K562 (cell line): ENCODE data around the gene NHLRC2. TPM values are rescaled to one million over a fixed set of nuclear protein-coding genes. Genes with fewer than 3 reads are reported as not detected.

Source experiments
- ATF6 ChIP-seq: sonication (generic); formaldehyde crosslinking; IDR thresholded peaks from 2 replicates; pipeline ENCODE4 v1.4.0; 2020; ENCODE audit warnings: mild to moderate bottlenecking, missing genetic modification reagents
- CEBPB ChIP-seq: fragments of 450-650 bp; IDR thresholded peaks from 2 replicates; pipeline ENCODE4 v1.6.1; 2016; ENCODE audit warnings: missing genetic modification characterization, missing compliant biosample characterization
- FOXM1 ChIP-seq, 2 experiments: fragments of 450-650 bp in 1 of 2; sonication (generic) in 1 of 2; formaldehyde crosslinking in 1 of 2; IDR thresholded peaks; 2 replicates each; pipeline versions ENCODE4 v1.6.1 to v1.9.0; 2017 to 2022; ENCODE audit warnings: low read depth in 2 of 2, mild to moderate bottlenecking in 2 of 2, missing genetic modification reagents in 1 of 2, moderate library complexity in 1 of 2
- GMEB1 ChIP-seq: fragments of 250-450 bp; sonication (Bioruptor Pico); IDR thresholded peaks from 2 replicates; pipeline ENCODE4 v1.4.0; 2020; ENCODE audit warnings: mild to moderate bottlenecking
- MNT ChIP-seq, 2 experiments: fragments of 450-650 bp; conservative IDR thresholded peaks; 2 replicates each; pipeline ENCODE4 v1.6.1; 2017; ENCODE audit warnings: mild to moderate bottlenecking in 2 of 2, moderate library complexity in 2 of 2
- NUFIP1 ChIP-seq: fragments of 450-650 bp; IDR thresholded peaks from 2 replicates; pipeline ENCODE4 v1.6.1; 2018; ENCODE audit not compliant: partially characterized antibody
- POLR2G ChIP-seq: fragments of 200-400 bp; formaldehyde crosslinking; IDR thresholded peaks from 2 replicates; pipeline ENCODE4 v1.6.1; 2017; ENCODE audit warnings: low read depth, mild to moderate bottlenecking, antibody characterized with exemption, low read length, moderate library complexity
- RFX7 ChIP-seq: fragments of 250-450 bp; sonication (Bioruptor Pico); IDR thresholded peaks from 2 replicates; pipeline ENCODE4 v1.5.1; 2021; ENCODE audit warnings: mild to moderate bottlenecking
- ZBTB1 ChIP-seq: sonication (generic); formaldehyde crosslinking; IDR thresholded peaks from 2 replicates; pipeline ENCODE4 v1.8.1; 2023; ENCODE audit warnings: missing genetic modification reagents, low read depth, mild to moderate bottlenecking, borderline replicate concordance
- ZBTB49 ChIP-seq: sonication (generic); formaldehyde crosslinking; IDR thresholded peaks from 2 replicates; pipeline ENCODE4 v1.8.0; 2022; ENCODE audit warnings: missing genetic modification reagents, mild to moderate bottlenecking, borderline replicate concordance
- ZNF316 ChIP-seq: fragments of 450-650 bp; IDR thresholded peaks from 2 replicates; pipeline ENCODE4 v1.6.1; 2016
- ZNF609 ChIP-seq: sonication (generic); formaldehyde crosslinking; IDR thresholded peaks from 2 replicates; pipeline ENCODE4 v1.8.1; 2023; ENCODE audit warnings: missing genetic modification reagents, mild to moderate bottlenecking, borderline replicate concordance
- ZNF699 ChIP-seq: fragments of 250-450 bp; sonication (Bioruptor Pico); IDR thresholded peaks from 2 replicates; pipeline ENCODE4 v1.8.0; 2021; ENCODE audit warnings: mild to moderate bottlenecking, moderate library complexity; ENCODE audit not compliant: insufficient replicate concordance
- polyA plus RNA-seq, 8 experiments: library from polyadenylated mRNA; depleted of rRNA in 4 of 8; stranded (reverse) in 5 of 8; unstranded in 3 of 8; fragments of >200 nt; fragmentation: Nextera tagmentation in 2 of 8; fragmentation: Illumina TruSeq in 1 of 8; extraction: Ambion mirVana in 2 of 8; extraction: Trizol in 1 of 8; gene quantifications; 2 replicates each; pipeline versions ENCODE4 v1.2.1 to v1.2.3, GENCODE V29; 2011 to 2014; ENCODE audit warnings: inconsistent platforms in 1 of 8, missing spikeins in 1 of 8
- total RNA-seq, 7 experiments: library from RNA; depleted of rRNA in 6 of 7; stranded (reverse); fragments of >200 nt in 6 of 7; fragmentation: Illumina TruSeq in 2 of 7; extraction: Trizol in 2 of 7; gene quantifications; 2 replicates each; pipeline versions ENCODE4 v1.2.1 to v1.2.3, GENCODE V29; 2011 to 2021; ENCODE audit warnings: low replicate concordance in 1 of 7

Gene NHLRC2
- total and polyA plus RNA-seq, 9 of the 15 experiments (the other 6 are each of a cell fraction or from before 2014, with no cell fraction given), result 1.5 to 22.4 (median 10.3) TPM

GRCh38 chr10:113854013-113854760, at the start of gene NHLRC2, which contains the start of gene DCLRE1A (continued):
- no peak for TF ChIP-seq POLR2G
- no peak for TF ChIP-seq ZNF609 (CRISPR knock-in tag)
- no peak for TF ChIP-seq ZBTB1 (CRISPR knock-in tag)
- TF ChIP-seq ZNF316, result no peak
- TF ChIP-seq ATF6, result no peak
- TF ChIP-seq FOXM1 (IDR thresholded peaks at IDR 0.05; ENCODE audit: low read depth), result 0 out of 2 replicates have a peak, but pooled peaks have one; percentile 29
- no peak for TF ChIP-seq FOXM1 (CRISPR knock-in tag; IDR thresholded peaks at IDR 0.05; ENCODE audit: low read depth)
- no peak for TF ChIP-seq ZBTB49
- TF ChIP-seq NUFIP1, result no peak
- no peak for TF ChIP-seq CEBPB (tag)
- TF ChIP-seq GMEB1 (CRISPR knock-in tag), result no peak
- no peak for TF ChIP-seq RFX7 (CRISPR knock-in tag)
- TF ChIP-seq ZNF699 (CRISPR knock-in tag), result no peak
- TF ChIP-seq MNT (conservative IDR thresholded peaks at IDR 0.05), result peak; percentile 67 to 75; a peak in 3 of 4 replicates
